Keratinocyte (primary cell): ENCODE results near the gene MYL12B. TPM values are rescaled to one million over a fixed set of nuclear protein-coding genes. Genes with fewer than 3 reads are reported as not detected.
A peak's percentile ranks its signal among the peaks of the same experiment; 100 is the strongest.

Source experiments
- DNase-seq: peaks from one replicate; pipeline ENCODE4 v3.0.0-alpha.2; 2011; ENCODE audit warnings: low read depth, missing footprints, low spot score
- FAIRE-seq: peaks from 2 replicates; lab custom pipeline; 2011; peaks lifted over from hg19 to GRCh38; lab: Jason Lieb, UNC
- H2AFZ ChIP-seq: 2 replicates; pipeline ENCODE4 v1.6.0; 2012; ENCODE audit warnings: low read length, control low read depth, inconsistent platforms; ENCODE audit not compliant: control insufficient read depth
- H3K27ac ChIP-seq: 2 replicates; pipeline ENCODE4 v1.5.1; 2011; ENCODE audit warnings: low read length; ENCODE audit not compliant: control insufficient read depth, insufficient read depth
- H3K27me3 ChIP-seq: 3 replicates; pipeline ENCODE4 v1.6.0; 2011; ENCODE audit warnings: low read length; ENCODE audit not compliant: control insufficient read depth, insufficient read depth; ENCODE audit errors: extremely low read depth
- H3K36me3 ChIP-seq, 2 experiments: 2 replicates in 1 of 2; 3 replicates in 1 of 2; pipeline ENCODE4 v1.5.1; 2011; ENCODE audit warnings: low read length in 2 of 2, mild to moderate bottlenecking in 1 of 2; ENCODE audit not compliant: control insufficient read depth in 2 of 2, insufficient read depth in 2 of 2; ENCODE audit errors: extremely low read depth in 1 of 2
- H3K4me1 ChIP-seq: 3 replicates; pipeline ENCODE4 v1.5.1; 2011; ENCODE audit warnings: low read length; ENCODE audit not compliant: control insufficient read depth, insufficient read depth; ENCODE audit errors: extremely low read depth
- H3K4me2 ChIP-seq: 3 replicates; pipeline ENCODE4 v1.6.0; 2011; ENCODE audit warnings: low read depth, low read length; ENCODE audit not compliant: control insufficient read depth, insufficient read depth; ENCODE audit errors: extremely low read depth
- H3K4me3 ChIP-seq, 3 experiments: fragments of 200-600 bp in 1 of 3; sonication (generic) in 1 of 3; 2 replicates in 2 of 3; 3 replicates in 1 of 3; pipeline ENCODE4 v1.5.1; 2011 to 2016; ENCODE audit warnings: low read length in 3 of 3, mild to moderate bottlenecking in 3 of 3, control low read depth in 2 of 3, inconsistent platforms in 1 of 3, low read depth in 1 of 3, mixed read lengths in 1 of 3, mixed run types in 1 of 3, moderate library complexity in 1 of 3; ENCODE audit not compliant: control insufficient read depth in 2 of 3, insufficient read depth in 2 of 3; ENCODE audit errors: extremely low read depth in 1 of 3
- H3K79me2 ChIP-seq: 2 replicates; pipeline ENCODE4 v1.6.0; 2012; ENCODE audit warnings: low read length; ENCODE audit not compliant: control insufficient read depth, insufficient read depth
- H3K9ac ChIP-seq: 3 replicates; pipeline ENCODE4 v1.6.0; 2011; ENCODE audit warnings: low read length; ENCODE audit not compliant: control insufficient read depth, insufficient read depth; ENCODE audit errors: extremely low read depth
- H3K9me1 ChIP-seq: 3 replicates; pipeline ENCODE4 v1.6.0; 2011; ENCODE audit warnings: low read length; ENCODE audit not compliant: control insufficient read depth, insufficient read depth; ENCODE audit errors: extremely low read depth
- H3K9me3 ChIP-seq: 2 replicates; pipeline ENCODE4 v1.5.1; 2012; ENCODE audit warnings: low read depth, low read length; ENCODE audit not compliant: control insufficient read depth
- H4K20me1 ChIP-seq: 3 replicates; pipeline ENCODE4 v1.6.0; 2011; ENCODE audit warnings: low read length; ENCODE audit not compliant: control insufficient read depth, insufficient read depth; ENCODE audit errors: extremely low read depth
- CTCF ChIP-seq, 3 experiments: IDR thresholded peaks in 1 of 3; conservative IDR thresholded peaks in 1 of 3; optimal IDR thresholded peaks in 1 of 3; 2 replicates in 2 of 3; 3 replicates in 1 of 3; pipeline versions ENCODE3 to v1.5.1; 2011; ENCODE audit warnings: low read length in 3 of 3, mild to moderate bottlenecking in 3 of 3, moderate library complexity in 2 of 3, control low read depth in 1 of 3, inconsistent platforms in 1 of 3; ENCODE audit not compliant: insufficient read depth in 2 of 3; ENCODE audit errors: extremely low read depth in 1 of 3
- EZH2 ChIP-seq: IDR thresholded peaks from one replicate; pipeline ENCODE4 v1.6.1; 2012; ENCODE audit warnings: inconsistent platforms, mild to moderate bottlenecking, low read length, moderate library complexity
- dilution Hi-C: fragments of 300-500 bp; cut with MboI; formaldehyde crosslinking; loops from one replicate; pipeline ENCODE4 v1.7.0; 2020; ENCODE audit warnings: low sequenced_read_pairs; ENCODE audit not compliant: extremely low pct_ligation_motif_present
- polyA plus RNA-seq, 5 experiments: library from polyadenylated mRNA; depleted of rRNA in 3 of 5; stranded (reverse) in 3 of 5; stranded (forward) in 1 of 5; unstranded in 1 of 5; fragments of >200 nt; gene quantifications; 1 replicate in 1 of 5; 2 replicates in 3 of 5; 3 replicates in 1 of 5; pipeline versions ENCODE4 v1.2.1 to v1.2.3, GENCODE V29; 2011 to 2012; ENCODE audit warnings: missing spikeins in 2 of 5, low read depth in 1 of 5, low replicate concordance in 1 of 5

Gene MYL12B
- polyA plus RNA-seq, 1 donor (not counting 4 experiments of a cell fraction or from before 2014, with no cell fraction given) = 1,224 TPM

- FAIRE-seq = peak; percentile 95
Measured at GRCh38 chr18:3297025-3297984, 35.4 kb downstream of the MYL12B start.

DNA sequence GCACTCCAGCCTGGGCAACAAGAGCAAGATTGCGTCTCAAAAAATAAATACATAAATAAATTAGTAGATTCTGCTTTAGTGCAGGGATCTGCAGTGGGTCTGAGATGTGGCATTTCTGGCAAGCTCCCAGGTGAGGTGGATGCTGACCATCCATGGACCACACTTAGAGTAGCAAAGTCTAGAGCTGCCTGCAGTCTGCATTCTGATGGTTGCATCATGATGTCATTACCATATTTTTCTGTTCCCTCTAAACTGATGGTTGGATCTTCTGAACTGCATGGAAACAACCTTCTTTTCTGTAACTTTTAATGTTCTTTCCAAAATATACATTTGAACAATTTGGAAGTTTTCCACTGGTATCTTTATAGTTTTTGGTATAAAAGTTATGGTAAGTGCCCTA is 42.9 kb downstream of the MYL12B start:
- no peaks in the 10 kb centered on the region for H3K36me3 ChIP-seq

More at GRCh38 chr18:3297025-3297984, 35.4 kb downstream of the MYL12B start:
- no peaks in the 10 kb centered on the region for H3K27me3 ChIP-seq
- H3K4me3 ChIP-seq = peak overlapping the region; percentile 71 to 82 (median 75)
- H4K20me1 ChIP-seq = no peaks in the 10 kb centered on the region
- peak; percentile 87 for DNase-seq
- H3K36me3 ChIP-seq = no peaks in the 10 kb centered on the region
- H3K79me2 ChIP-seq = peaks cover 7% of the 10 kb centered on the region
- peak overlapping the region; percentile 96 for H3K4me2 ChIP-seq
- peaks cover 6% of the 10 kb centered on the region for H3K4me1 ChIP-seq
- peaks cover 5% of the 10 kb centered on the region for H3K9me3 ChIP-seq
- H3K9ac ChIP-seq = peak overlapping the region; percentile 78
- TF ChIP-seq CTCF (optimal IDR thresholded peaks at IDR 0.05 in 1 of 3, IDR thresholded peaks at IDR 0.05 in 1 of 3, conservative IDR thresholded peaks at IDR 0.05 in 1 of 3; ENCODE audit: extremely low read depth in 1 of 3, insufficient read depth in 2 of 3, low read length in 3 of 3) = peak; percentile 56 to 93 (median 92)
- TF ChIP-seq EZH2 = no peak
- H2AFZ ChIP-seq = peak overlapping the region; percentile 68
- dilution Hi-C loops = no loop called here
- peak overlapping the region; percentile 70 for H3K27ac ChIP-seq
- H3K9me1 ChIP-seq = no peaks in the 10 kb centered on the region

More for the DNA sequence above, 42.9 kb downstream of the MYL12B start:
- Histone ChIP-seq H2AFZ (no peak overlapping the region), H4K20me1 (no peaks in the 10 kb centered on the region), H3K4me3 (no peak overlapping the region), H3K9me3 (no peaks in the 10 kb centered on the region), H3K27ac (peak overlapping the region; percentile 96), H3K4me2 (peak overlapping the region; percentile 97), H3K9ac (no peak overlapping the region), H3K79me2 (no peaks in the 10 kb centered on the region), H3K9me1 (no peaks in the 10 kb centered on the region), H3K27me3 (no peaks in the 10 kb centered on the region), H3K4me1 (peaks cover 26% of the 10 kb centered on the region)
- DNase-seq (no peak), FAIRE-seq (no peak)
- dilution Hi-C loops = no loop called here
- no peak for TF ChIP-seq CTCF (optimal IDR thresholded peaks at IDR 0.05 in 1 of 3, IDR thresholded peaks at IDR 0.05 in 1 of 3, conservative IDR thresholded peaks at IDR 0.05 in 1 of 3; ENCODE audit: extremely low read depth in 1 of 3, insufficient read depth in 2 of 3, low read length in 3 of 3)
- no peak for TF ChIP-seq EZH2
